ENCODE results near the gene MECP2.

GRCh38 chrX:154025230-154025629, 72.3 kb downstream of the MECP2 start:
- TF ChIP-seq CTCF (conservative IDR thresholded peaks at IDR 0.05; ENCODE audit: low read length) (no peak), EZH2phosphoT487 (IDR thresholded peaks at IDR 0.05; ENCODE audit: borderline replicate concordance) (no peak)
